CD4-positive, alpha-beta memory T cell (primary cell): ENCODE measurements around the gene SEC14L2. TPM values are rescaled to one million over a fixed set of nuclear protein-coding genes. Genes with fewer than 3 reads are reported as not detected.
A peak's percentile ranks its signal among the peaks of the same experiment; 100 is the strongest.

Experiments used
- CTCF ChIA-PET: fragments of 350-600 bp; sonication (Branson Sonifier 250); formaldehyde crosslinking; loops from one replicate; lab custom pipeline; 2021; ENCODE audit warnings: inconsistent platforms; ENCODE audit not compliant: partially characterized antibody; lab: Charles Lee
- POLR2A ChIA-PET: fragments of 350-600 bp; sonication (Branson Sonifier 250); formaldehyde crosslinking; loops from one replicate; lab custom pipeline; 2021; ENCODE audit not compliant: partially characterized antibody; lab: Charles Lee
- DNase-seq, 5 donors: peaks; one replicate each; pipeline versions ENCODE4 v3.0.0 to v3.0.0-alpha.2; 2020 to 2022; ENCODE audit warnings: mixed read lengths in 1 of 5
- H3K27ac ChIP-seq: one replicate; pipeline ENCODE4 v1.7.0; 2013; ENCODE audit warnings: low read depth, low read length
- H3K27me3 ChIP-seq: 2 replicates; pipeline ENCODE4 v1.7.0; 2013; ENCODE audit warnings: mild to moderate bottlenecking, low read length, moderate library complexity; ENCODE audit not compliant: insufficient read depth
- H3K36me3 ChIP-seq: 2 replicates; pipeline ENCODE4 v1.7.0; 2013; ENCODE audit warnings: mild to moderate bottlenecking, low read length, moderate library complexity; ENCODE audit not compliant: insufficient read depth
- H3K4me1 ChIP-seq: 2 replicates; pipeline ENCODE4 v1.7.0; 2013; ENCODE audit warnings: mild to moderate bottlenecking, low read length, moderate library complexity; ENCODE audit not compliant: insufficient read depth
- H3K4me3 ChIP-seq, 2 donors: one replicate each; pipeline ENCODE4 v1.7.0; 2013; ENCODE audit warnings: low read length in 2 of 2, mild to moderate bottlenecking in 1 of 2
- H3K9me3 ChIP-seq, 2 donors: one replicate each; pipeline ENCODE4 v1.7.0; 2013; ENCODE audit warnings: low read length in 2 of 2, control low read depth in 1 of 2; ENCODE audit not compliant: control insufficient read depth in 1 of 2
- H3K27ac Mint-ChIP-seq, 7 donors: one replicate each; pipeline ENCODE4 v1.8.0; 2020 to 2021; ENCODE audit warnings: mixed read lengths in 7 of 7, mild to moderate bottlenecking in 6 of 7, inconsistent platforms in 3 of 7, moderate library complexity in 3 of 7
- H3K27me3 Mint-ChIP-seq, 2 donors: one replicate each; pipeline ENCODE4 v1.8.0; 2020 to 2021; ENCODE audit warnings: mixed read lengths in 2 of 2
- H3K36me3 Mint-ChIP-seq, 2 donors: one replicate each; pipeline ENCODE4 v1.8.0; 2020 to 2021; ENCODE audit warnings: mixed read lengths in 2 of 2, inconsistent platforms in 1 of 2, mild to moderate bottlenecking in 1 of 2
- H3K4me1 Mint-ChIP-seq, 4 donors: one replicate each; pipeline ENCODE4 v1.8.0; 2020 to 2021; ENCODE audit warnings: mixed read lengths in 4 of 4, mild to moderate bottlenecking in 1 of 4
- H3K4me3 Mint-ChIP-seq, 8 donors: one replicate each; pipeline ENCODE4 v1.8.0; 2020 to 2021; ENCODE audit warnings: mixed read lengths in 8 of 8, mild to moderate bottlenecking in 7 of 8, moderate library complexity in 6 of 8, inconsistent platforms in 3 of 8
- H3K9me3 Mint-ChIP-seq, 8 donors: one replicate each; pipeline ENCODE4 v1.8.0; 2020 to 2021; ENCODE audit warnings: mixed read lengths in 8 of 8, mild to moderate bottlenecking in 5 of 8, inconsistent platforms in 3 of 8, moderate library complexity in 1 of 8
- intact Hi-C: fragments of 100-400 bp; cut with micrococcal nuclease; formaldehyde crosslinking; loops from one replicate; pipeline ENCODE4 v1.15.1; 2023
- polyA plus RNA-seq, 2 donors: library from polyadenylated mRNA; unstranded; fragments of 300-500 nt; fragmentation: Illumina TruSeq; gene quantifications; one replicate each; pipeline ENCODE4 v1.2.3, GENCODE V29; 2021
- total RNA-seq, 2 experiments: library from RNA; stranded (reverse); gene quantifications; one replicate each; pipeline ENCODE4 v1.2.3, GENCODE V29; 2021

SEC14L2 gene
- total and polyA plus RNA-seq, 4 experiments from 2014 or later, result 6.0 to 13.8 (median 9.2) TPM

GRCh38 chr22:30365891-30366290, 30.9 kb upstream of the SEC14L2 start:
- ChIA-PET POLR2A (no interaction called here), CTCF (interaction anchor here (1.9 kb wide), 1 partner anchor 78 kb away, joined by 8 read pairs; no protein-coding TSS in a partner anchor)
- H3K4me3 Mint-ChIP-seq, result no peak overlapping the region
- H3K27ac Mint-ChIP-seq, result no peak overlapping the region
- H3K36me3 Mint-ChIP-seq, result peaks cover 0 to 3% of the 10 kb centered on the region in 2 donors
- H3K4me1 Mint-ChIP-seq, result no peaks in the 10 kb centered on the region
- Histone ChIP-seq H3K4me3 (no peak overlapping the region), H3K9me3 (no peaks in the 10 kb centered on the region), H3K27ac (no peak overlapping the region), H3K27me3 (no peaks in the 10 kb centered on the region), H3K4me1 (no peaks in the 10 kb centered on the region), H3K36me3 (no peaks in the 10 kb centered on the region)
- H3K9me3 Mint-ChIP-seq, result no peaks in the 10 kb centered on the region
- intact Hi-C loops, result no loop called here
- DNase-seq, result no peak
- H3K27me3 Mint-ChIP-seq, result no peaks in the 10 kb centered on the region

DNA sequence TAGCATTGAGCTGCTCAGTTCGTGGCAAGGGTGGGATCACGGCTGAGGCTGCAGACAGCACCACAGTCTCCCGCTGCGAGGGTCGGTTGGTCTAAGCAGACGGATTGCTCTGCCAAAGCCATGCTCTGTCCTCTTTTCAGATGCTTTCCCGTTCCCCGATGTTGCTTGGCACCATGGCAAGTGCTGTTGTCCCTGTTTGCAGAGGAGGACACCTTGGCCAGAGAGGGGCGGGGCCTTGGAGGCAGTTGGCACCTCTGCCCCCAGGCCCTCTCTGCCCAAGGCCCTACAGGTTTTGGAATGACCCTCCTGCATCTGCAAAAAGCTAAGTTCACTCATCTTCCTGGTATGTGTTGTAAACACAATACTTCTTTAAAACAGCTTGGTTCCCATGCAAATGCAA, 28.4 kb upstream of the SEC14L2 start:
- intact Hi-C loops, result no loop called here
- no peak overlapping the region for H3K4me3 Mint-ChIP-seq
- H3K27me3 Mint-ChIP-seq, result no peaks in the 10 kb centered on the region
- no peaks in the 10 kb centered on the region for H3K9me3 Mint-ChIP-seq
- no peaks in the 10 kb centered on the region for H3K4me1 Mint-ChIP-seq
- ChIA-PET CTCF (interaction anchor here (1.2 to 2.2 kb wide), 4 partner anchors 10 to 115 kb away, joined by 3 to 4 read pairs (median 4); no protein-coding TSS in a partner anchor), POLR2A (no interaction called here)
- H3K27ac ChIP-seq, result no peak overlapping the region
- H3K27ac Mint-ChIP-seq, result peak overlapping the region in 1 of 7 donors; percentile 85
- no peaks in the 10 kb centered on the region for H3K27me3 ChIP-seq
- no peaks in the 10 kb centered on the region for H3K9me3 ChIP-seq
- H3K36me3 ChIP-seq, result no peaks in the 10 kb centered on the region
- no peak for DNase-seq
- H3K36me3 Mint-ChIP-seq, result peaks cover 0 to 3% of the 10 kb centered on the region in 2 donors
- no peak overlapping the region for H3K4me3 ChIP-seq
- H3K4me1 ChIP-seq, result no peaks in the 10 kb centered on the region

DNA sequence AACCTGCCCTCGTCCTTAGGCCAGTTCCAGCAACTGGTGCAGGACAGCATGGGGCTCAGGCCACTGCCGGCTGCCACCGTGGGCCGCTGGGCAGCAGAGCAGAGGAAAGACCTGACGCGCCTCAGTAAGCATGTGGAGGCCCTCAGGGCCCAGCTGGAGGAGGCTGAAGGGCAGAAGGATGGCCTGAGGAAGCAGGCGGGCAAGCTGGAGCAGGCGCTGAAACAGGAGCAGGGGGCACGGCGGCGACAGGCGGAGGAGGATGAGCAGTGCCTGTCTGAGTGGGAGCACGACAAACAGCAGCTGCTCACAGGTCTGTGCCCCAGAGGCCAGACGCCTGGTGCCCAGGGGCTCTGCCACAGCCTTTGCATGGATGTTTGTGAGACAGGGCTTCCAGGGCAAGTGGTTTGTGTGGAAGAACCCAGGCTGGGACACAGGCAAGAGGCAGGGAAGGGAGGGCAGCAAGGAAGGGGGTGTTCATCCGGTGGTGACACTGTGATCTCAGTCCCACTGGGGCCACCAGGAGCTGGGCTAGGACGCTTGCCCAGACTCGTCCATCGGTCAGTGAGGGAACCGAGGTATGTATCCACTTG, 26.1 kb upstream of the SEC14L2 start:
- Mint-ChIP-seq H3K36me3 (no peaks in the 10 kb centered on the region), H3K9me3 (no peaks in the 10 kb centered on the region), H3K27me3 (no peaks in the 10 kb centered on the region), H3K4me1 (no peaks in the 10 kb centered on the region), H3K4me3 (no peak overlapping the region), H3K27ac (no peak overlapping the region)
- no peak overlapping the region for H3K27ac ChIP-seq
- ChIA-PET POLR2A (no interaction called here), CTCF (no interaction called here)
- no peaks in the 10 kb centered on the region for H3K9me3 ChIP-seq
- H3K4me1 ChIP-seq, result no peaks in the 10 kb centered on the region
- intact Hi-C loops, result no loop called here
- no peak overlapping the region for H3K4me3 ChIP-seq
- no peak for DNase-seq
- H3K36me3 ChIP-seq, result no peaks in the 10 kb centered on the region
- H3K27me3 ChIP-seq, result no peaks in the 10 kb centered on the region

GRCh38 chr22:30371321-30371720, 25.5 kb upstream of the SEC14L2 start:
- Histone ChIP-seq H3K27me3 (no peaks in the 10 kb centered on the region), H3K27ac (no peak overlapping the region), H3K4me3 (no peak overlapping the region), H3K36me3 (no peaks in the 10 kb centered on the region), H3K4me1 (no peaks in the 10 kb centered on the region), H3K9me3 (no peaks in the 10 kb centered on the region)
- POLR2A ChIA-PET, result no interaction called here
- H3K27ac Mint-ChIP-seq, result no peak overlapping the region
- CTCF ChIA-PET, result no interaction called here
- no peaks in the 10 kb centered on the region for H3K9me3 Mint-ChIP-seq
- H3K27me3 Mint-ChIP-seq, result no peaks in the 10 kb centered on the region
- no peaks in the 10 kb centered on the region for H3K36me3 Mint-ChIP-seq
- no peak for DNase-seq
- no peak overlapping the region for H3K4me3 Mint-ChIP-seq
- intact Hi-C loops, result no loop called here
- H3K4me1 Mint-ChIP-seq, result no peaks in the 10 kb centered on the region

DNA sequence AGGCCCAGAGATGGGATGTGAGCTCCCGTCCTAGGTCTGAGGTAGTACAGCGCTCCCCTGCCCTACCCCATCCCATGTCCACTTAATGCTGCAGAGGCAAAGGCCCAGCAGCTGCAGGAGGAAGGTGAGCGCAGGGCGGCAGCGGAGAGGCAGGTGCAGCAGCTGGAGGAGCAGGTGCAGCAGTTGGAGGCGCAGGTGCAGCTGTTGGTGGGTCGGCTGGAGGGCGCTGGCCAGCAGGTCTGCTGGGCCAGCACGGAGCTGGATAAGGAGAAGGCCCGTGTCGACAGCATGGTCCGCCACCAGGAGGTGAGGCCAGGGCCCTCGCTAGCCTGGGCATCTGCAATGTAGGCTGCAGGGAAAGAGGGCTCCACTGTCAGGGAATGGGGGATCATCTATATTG, 24.8 kb upstream of the SEC14L2 start:
- Mint-ChIP-seq H3K36me3 (no peaks in the 10 kb centered on the region), H3K27ac (peak overlapping the region in 1 of 7 donors; percentile 65), H3K4me1 (no peaks in the 10 kb centered on the region), H3K4me3 (no peak overlapping the region), H3K27me3 (no peaks in the 10 kb centered on the region), H3K9me3 (no peaks in the 10 kb centered on the region)
- Histone ChIP-seq H3K4me1 (no peaks in the 10 kb centered on the region), H3K36me3 (no peaks in the 10 kb centered on the region), H3K27me3 (no peaks in the 10 kb centered on the region), H3K4me3 (no peak overlapping the region), H3K9me3 (no peaks in the 10 kb centered on the region), H3K27ac (no peak overlapping the region)
- CTCF ChIA-PET, result no interaction called here
- DNase-seq, result no peak
- POLR2A ChIA-PET, result no interaction called here
- intact Hi-C loops, result no loop called here

DNA sequence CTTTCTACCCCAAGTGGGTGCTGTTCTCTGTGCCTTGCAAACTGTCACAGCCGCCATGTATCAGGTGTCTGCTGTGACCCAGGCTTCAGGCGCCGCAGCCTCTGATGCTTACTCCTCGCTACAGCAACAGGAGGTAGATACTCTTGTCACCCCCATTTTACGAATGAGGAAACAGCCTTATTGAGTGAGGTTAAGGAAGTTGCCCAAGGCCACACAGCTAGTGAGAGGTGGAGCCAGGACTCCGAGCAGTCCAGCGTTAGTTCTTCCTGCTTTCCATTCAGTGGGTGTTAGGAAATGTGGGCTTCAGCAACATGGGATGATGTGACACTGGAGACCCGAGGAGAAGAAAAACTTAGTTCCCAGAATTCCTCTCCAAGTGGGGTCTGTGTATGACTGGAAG, 23.9 kb upstream of the SEC14L2 start:
- H3K27me3 Mint-ChIP-seq, result no peaks in the 10 kb centered on the region
- no peaks in the 10 kb centered on the region for H3K9me3 Mint-ChIP-seq
- H3K36me3 Mint-ChIP-seq, result no peaks in the 10 kb centered on the region
- DNase-seq, result no peak
- no peak overlapping the region for H3K27ac Mint-ChIP-seq
- H3K27ac ChIP-seq, result no peak overlapping the region
- ChIA-PET CTCF (no interaction called here), POLR2A (no interaction called here)
- H3K4me1 ChIP-seq, result no peaks in the 10 kb centered on the region
- intact Hi-C loops, result no loop called here
- no peaks in the 10 kb centered on the region for H3K4me1 Mint-ChIP-seq
- no peaks in the 10 kb centered on the region for H3K9me3 ChIP-seq
- H3K4me3 Mint-ChIP-seq, result no peak overlapping the region
- H3K36me3 ChIP-seq, result no peaks in the 10 kb centered on the region
- H3K4me3 ChIP-seq, result no peak overlapping the region
- no peaks in the 10 kb centered on the region for H3K27me3 ChIP-seq

DNA sequence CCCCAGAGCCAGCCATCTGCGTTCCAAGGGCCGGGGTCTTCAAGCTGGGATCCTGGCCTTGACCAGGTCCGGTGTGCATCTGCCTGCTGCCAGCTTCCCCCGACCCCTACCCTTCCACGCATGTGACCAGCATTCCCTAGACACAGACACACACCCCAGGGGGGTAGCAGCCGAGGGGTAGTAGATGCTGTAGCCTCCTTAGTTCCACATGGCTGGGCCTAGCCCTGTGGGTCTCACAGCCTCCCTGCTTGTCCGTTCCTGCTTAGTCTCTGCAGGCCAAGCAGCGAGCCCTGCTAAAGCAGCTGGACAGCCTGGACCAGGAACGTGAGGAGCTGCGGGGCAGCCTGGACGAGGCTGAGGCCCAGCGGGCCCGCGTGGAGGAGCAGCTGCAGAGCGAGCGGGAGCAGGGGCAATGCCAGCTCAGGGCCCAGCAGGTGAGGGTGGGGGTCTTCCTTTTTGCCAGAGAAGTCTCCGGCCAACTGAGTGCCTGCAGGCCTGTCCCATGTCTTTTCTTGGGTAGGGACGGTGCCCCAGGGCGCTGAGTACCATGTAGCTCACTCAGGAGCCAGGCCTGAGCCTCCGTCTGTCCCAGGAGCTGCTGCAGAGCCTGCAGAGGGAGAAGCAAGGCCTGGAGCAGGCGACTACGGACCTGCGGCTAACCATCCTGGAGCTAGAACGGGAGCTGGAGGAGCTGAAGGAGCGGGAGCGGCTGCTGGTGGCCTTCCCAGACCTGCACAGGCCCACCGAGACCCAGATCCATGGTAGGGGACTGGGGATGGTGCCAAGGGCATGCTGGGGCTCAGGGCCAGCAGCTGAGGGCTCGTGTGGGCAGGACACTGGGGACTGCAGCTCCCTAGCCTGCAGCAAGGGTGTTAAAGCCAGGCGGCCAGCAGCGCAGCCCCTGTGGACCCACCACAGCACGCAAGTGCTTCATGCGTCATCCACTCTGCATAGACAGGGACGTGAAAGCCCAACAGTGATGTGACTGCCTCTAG, 23.2 kb upstream of the SEC14L2 start:
- intact Hi-C loops, result no loop called here
- no peaks in the 10 kb centered on the region for H3K27me3 Mint-ChIP-seq
- H3K4me1 ChIP-seq, result no peaks in the 10 kb centered on the region
- no peaks in the 10 kb centered on the region for H3K36me3 Mint-ChIP-seq
- no peak overlapping the region for H3K27ac ChIP-seq
- H3K27me3 ChIP-seq, result no peaks in the 10 kb centered on the region
- no peak overlapping the region for H3K4me3 Mint-ChIP-seq
- H3K27ac Mint-ChIP-seq, result peak overlapping the region in 1 of 7 donors; percentile 1
- no peak overlapping the region for H3K4me3 ChIP-seq
- no peaks in the 10 kb centered on the region for H3K4me1 Mint-ChIP-seq
- H3K9me3 Mint-ChIP-seq, result no peaks in the 10 kb centered on the region
- POLR2A ChIA-PET, result no interaction called here
- DNase-seq, result no peak
- CTCF ChIA-PET, result no interaction called here
- no peaks in the 10 kb centered on the region for H3K36me3 ChIP-seq
- H3K9me3 ChIP-seq, result no peaks in the 10 kb centered on the region
